ENCODE results near the gene ZNF524. TPM values are rescaled to one million over a fixed set of nuclear protein-coding genes. Genes with fewer than 3 reads are reported as not detected.

Gene ZNF524
- total and polyA plus RNA-seq, 10 of the 15 experiments (the other 5 are each of a cell fraction or from before 2014, with no cell fraction given), result 0.47 to 18.6 (median 12.4) TPM; not detected in 1

- peak; percentile 51 for TF ChIP-seq PKNOX1 (IDR thresholded peaks at IDR 0.05)
- no peak for TF ChIP-seq YY1 (IDR thresholded peaks at IDR 0.05; ENCODE audit: low read depth, low read length)
- TF ChIP-seq NFYB (IDR thresholded peaks at IDR 0.05; ENCODE audit: insufficient read depth, low read depth, low read length), result no peak
- no peak for TF ChIP-seq STAT3 (IDR thresholded peaks at IDR 0.05; ENCODE audit: low read depth, low read length)
- no peak for TF ChIP-seq PRDM15 (CRISPR knock-in tag; IDR thresholded peaks at IDR 0.05)
- no peak for TF ChIP-seq ATF3 (IDR thresholded peaks at IDR 0.05; ENCODE audit: borderline replicate concordance, extremely low read depth, low read depth, low read length)
Measured at GRCh38 chr19:55598719-55599467, 1.2 kb upstream of the ZNF524 start (continued).

All from GM12878 (cell line).